GM12801 (cell line): ENCODE data around the gene RUSC2.

Experiments used
- CTCF ChIP-seq: IDR thresholded peaks from one replicate; pipeline ENCODE4 v1.5.1; 2011; ENCODE audit warnings: control low read depth; ENCODE audit not compliant: insufficient read length; ENCODE audit errors: extremely low read depth

The RUSC2 gene

GRCh38 chr9:35488566-35489312 lies 1.2 kb upstream of the RUSC2 start:
- no peak for TF ChIP-seq CTCF

- no peak for TF ChIP-seq CTCF
These were observed 421 bp downstream of the RUSC2 start for GRCh38 chr9:35490155-35490909.

GRCh38 chr9:35490910-35491465 lies 1.1 kb downstream of the RUSC2 start:
- TF ChIP-seq CTCF = no peak

- TF ChIP-seq CTCF = no peak
These were observed 6.1 kb downstream of the RUSC2 start for GRCh38 chr9:35495984-35496383.

GRCh38 chr9:35499029-35499700 lies 9.3 kb downstream of the RUSC2 start:
- TF ChIP-seq CTCF = no peak

- TF ChIP-seq CTCF = no peak
These were observed 9.8 kb downstream of the RUSC2 start for GRCh38 chr9:35499701-35500030.

- TF ChIP-seq CTCF = no peak
These were observed 10.3 kb downstream of the RUSC2 start for GRCh38 chr9:35500130-35500748.
